Neural cell (in vitro differentiated cells): ENCODE data around the gene SLC25A29.

ENCODE experiments used
- CTCF ChIP-seq: fragments of 450-650 bp; IDR thresholded peaks from 2 replicates; pipeline ENCODE4 v1.5.1; 2014; ENCODE audit warnings: antibody characterized with exemption, mild to moderate bottlenecking, moderate library complexity; ENCODE audit not compliant: poor library complexity, severe bottlenecking
- EP300 ChIP-seq: fragments of 450-650 bp; conservative IDR thresholded peaks from 2 replicates; pipeline ENCODE4 v1.6.1; 2014; ENCODE audit warnings: antibody characterized with exemption, mild to moderate bottlenecking, moderate library complexity; ENCODE audit not compliant: poor library complexity, severe bottlenecking

- TF ChIP-seq EP300 (no peak), CTCF (no peak)
Observed at GRCh38 chr14:100297320-100298300, 8.6 kb downstream of the SLC25A29 start.
